GM19099 (cell line): Measurements from ENCODE around the gene PHF11.

Source experiments
- POLR2A ChIP-seq: IDR thresholded peaks from 3 replicates; pipeline ENCODE4 v1.6.1; 2011; ENCODE audit warnings: low read depth; ENCODE audit not compliant: insufficient read length; ENCODE audit errors: extremely low read depth

The PHF11 gene

DNA sequence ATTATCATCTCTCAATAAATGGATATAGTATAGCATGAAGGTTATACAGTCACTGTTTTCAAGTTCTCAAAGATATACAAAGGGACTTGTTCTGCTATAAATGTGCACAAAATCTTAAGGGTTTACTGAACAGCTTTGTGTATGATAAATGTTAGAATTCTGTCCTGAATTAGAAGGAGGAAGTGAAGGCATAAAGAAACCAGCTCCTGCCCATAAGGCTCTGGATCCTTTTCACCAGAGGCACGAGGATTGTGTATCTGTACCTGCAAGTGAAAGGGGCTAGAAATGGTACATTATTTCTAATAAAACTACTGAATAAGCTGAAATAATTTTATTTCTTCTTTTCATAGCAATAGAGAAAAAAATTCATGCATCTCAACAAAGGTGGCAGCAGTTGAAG is 32.4 kb downstream of the PHF11 start:
- no peak for TF ChIP-seq POLR2A

DNA sequence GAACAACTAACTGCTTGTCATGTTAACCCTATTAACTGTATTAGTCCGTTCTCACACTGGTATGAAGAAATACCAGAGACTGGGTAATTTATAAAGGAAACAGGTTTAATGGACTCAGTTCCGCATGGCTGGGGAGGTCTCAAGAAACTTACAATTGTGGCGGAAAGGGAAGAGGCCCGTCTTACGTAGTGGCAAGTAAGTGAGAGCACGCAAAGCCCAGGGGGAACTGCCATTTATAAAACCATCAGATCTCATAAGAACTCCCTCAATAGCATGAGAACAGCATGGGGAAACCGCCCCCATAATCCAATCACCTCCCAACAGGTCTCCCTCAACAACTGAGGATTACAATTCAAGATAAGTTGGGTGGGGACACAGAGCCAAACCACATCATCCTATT is 34.7 kb downstream of the PHF11 start:
- no peak for TF ChIP-seq POLR2A

DNA sequence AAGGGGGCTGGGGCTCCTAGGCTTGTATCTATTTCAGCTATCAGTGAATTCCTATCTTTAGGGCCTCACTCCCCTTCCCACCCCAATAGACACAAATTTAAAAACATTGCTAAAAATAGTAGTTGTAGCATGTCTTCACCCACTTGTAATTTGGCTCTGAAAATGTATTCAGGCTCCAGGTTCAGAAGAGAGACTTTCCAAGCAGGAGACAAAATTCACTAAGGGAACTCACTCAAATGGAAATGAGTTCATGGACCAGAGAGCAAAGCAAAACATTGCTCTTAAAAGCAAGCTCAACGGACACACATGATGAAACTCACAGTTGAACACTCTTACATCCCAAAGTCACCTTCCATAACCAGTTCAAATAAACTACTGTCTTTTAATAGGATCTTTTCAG is 36.8 kb downstream of the PHF11 start:
- TF ChIP-seq POLR2A = no peak

DNA sequence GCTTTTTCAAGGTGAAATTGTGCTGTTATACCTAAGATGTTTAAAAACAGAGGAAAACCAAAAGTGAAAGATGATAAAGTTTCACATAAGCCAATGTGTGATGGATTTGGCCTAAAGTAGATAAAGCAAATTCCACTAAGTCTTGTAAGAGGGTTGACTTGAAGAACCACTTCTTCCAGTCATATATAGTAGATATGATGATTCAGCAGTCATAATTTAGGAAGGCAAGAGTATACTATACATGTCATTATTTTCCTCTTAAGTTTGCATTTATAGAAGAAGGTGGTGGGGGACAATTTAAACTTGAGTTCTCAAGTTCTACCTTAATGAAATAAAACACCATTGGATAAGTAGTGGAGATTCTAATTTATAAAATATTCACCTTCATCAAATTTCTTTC is 37.3 kb downstream of the PHF11 start:
- no peak for TF ChIP-seq POLR2A

DNA sequence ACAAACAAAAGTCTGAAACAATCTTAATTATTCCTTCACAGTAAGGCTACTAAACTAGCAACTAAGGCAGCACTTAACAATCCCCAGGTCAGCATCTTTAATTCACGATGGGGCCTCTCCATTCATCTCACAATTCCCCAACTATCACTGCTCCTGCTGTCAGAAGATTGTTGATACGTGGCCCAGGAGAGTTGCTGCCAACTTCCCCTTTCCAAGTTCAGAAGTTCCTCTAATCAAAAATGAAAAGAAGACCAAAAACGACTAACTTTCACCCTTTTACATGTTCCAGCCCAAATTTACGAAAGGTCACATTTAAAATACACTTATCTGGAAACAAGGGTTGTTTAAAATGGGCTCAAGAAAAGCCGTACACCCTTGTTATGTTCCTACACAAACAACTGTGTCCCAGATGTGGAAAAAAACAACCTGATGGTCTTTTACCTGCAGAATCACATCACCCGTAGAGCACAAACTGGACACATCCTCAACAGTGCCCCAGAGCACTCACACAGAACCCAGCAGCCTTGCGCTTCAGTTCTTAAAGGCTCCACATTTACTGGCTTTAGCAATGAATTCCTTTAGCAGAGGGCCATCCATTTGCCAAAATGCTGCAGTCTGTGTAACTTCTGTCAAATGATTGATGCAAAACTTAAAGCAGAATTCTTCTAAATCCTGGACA is 38.0 kb downstream of the PHF11 start:
- TF ChIP-seq POLR2A = no peak

DNA sequence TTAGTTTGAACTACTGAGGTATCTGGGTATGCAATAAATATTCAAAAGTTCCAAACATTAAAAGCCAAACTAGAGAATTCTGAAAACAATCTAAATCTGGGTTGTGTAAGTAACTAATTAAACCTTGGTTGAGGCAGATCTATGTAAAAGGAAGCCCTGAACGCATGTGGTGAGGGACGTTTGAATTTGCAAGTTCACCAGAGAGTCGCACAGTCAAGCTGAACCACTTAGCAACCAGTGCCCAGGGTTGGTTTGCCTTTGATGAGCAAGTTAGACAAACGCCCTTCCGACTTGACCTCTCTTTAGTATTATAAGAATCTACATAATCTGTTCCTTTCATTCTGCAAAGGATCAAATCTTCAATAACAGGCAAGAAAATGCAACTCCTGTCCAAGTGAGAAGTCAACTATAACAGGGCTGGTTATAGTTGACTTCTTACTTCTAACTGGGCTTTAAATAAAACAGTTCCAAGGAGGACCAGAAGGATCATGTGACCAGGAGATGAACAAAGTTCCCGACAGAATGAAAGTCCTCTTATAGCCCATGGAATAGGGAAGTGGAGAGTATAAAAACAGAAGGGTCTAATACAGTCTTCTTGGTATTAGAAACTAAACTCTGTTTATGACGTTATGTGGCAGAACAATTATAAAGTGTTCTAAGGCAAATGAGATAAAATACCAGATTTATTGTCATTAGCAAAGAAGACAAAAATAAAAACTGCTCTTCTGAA is 40.6 kb downstream of the PHF11 start:
- TF ChIP-seq POLR2A = no peak

DNA sequence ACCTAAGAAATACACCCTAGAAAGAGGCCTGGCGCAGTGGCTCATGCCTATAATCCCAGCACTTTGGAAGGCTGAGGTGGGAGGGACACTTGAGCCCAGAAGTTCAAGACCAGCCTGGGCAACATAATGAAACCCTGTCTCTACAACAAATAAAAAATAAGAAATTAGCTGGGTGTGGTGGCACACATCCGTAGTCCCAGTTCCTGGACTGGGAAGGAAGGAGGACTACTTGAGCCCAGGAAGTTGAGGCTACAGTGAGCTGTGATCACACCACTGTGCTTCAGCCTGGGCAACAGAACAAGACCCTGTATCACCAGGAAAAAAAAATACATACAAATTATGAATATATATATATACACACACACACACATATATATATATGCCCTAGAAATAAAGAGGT is 42.7 kb downstream of the PHF11 start:
- no peak for TF ChIP-seq POLR2A

DNA sequence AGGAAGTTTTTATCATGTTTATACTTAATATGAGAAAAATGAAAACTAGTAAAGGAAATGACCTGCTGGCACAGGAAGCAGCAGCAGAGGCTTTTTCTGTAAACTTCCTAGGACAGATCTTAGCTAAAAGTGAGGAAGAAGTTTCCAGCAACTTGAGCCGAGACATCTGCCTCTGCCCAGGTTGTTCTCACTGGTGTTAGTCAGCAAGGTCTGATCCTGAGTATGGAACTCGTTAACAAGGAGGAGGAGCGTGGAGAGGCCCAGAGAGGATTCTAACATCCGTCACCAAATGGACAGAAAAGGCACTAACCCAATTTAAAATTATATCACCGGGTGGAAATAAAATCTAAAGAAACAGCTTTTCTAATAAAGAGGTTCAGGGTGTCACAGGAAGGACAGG is 43.6 kb downstream of the PHF11 start:
- TF ChIP-seq POLR2A = no peak

DNA sequence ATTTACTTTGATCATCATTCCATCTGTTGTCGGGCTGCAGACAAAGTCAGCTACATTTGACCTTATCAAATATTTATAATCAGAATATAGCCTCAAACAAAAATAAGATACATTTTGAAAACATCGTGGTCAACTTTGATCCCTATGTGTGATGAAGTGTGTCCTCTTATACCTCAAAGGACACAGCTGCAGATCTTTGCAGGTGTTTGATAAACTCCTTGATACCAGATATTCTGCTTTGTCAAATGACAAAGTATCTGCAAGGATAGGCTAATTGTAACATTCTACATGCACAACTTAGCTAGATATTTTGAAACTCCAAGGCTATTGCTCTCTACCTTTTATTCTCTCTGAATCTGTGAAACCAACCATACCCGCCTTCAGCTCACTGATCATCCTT is 44.0 kb downstream of the PHF11 start:
- TF ChIP-seq POLR2A = no peak

DNA sequence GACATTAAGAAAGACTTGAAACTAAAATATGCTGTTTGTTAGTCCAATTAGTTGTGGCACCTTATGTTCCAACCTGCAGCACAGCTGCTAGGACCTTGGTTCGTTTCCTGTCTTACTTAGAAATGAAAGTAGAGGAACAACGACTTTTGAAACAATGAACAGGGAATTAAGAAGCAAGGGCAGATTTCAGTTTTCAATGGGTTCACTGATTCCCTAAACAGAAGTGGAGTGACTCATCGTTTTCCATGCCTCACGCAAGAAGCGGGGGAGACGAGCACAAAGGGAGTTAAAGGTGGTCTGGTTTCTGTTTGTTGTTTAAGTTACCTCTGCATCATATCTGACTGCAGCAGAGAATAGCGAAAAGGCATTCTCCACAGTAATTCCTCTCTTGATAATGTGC is 44.8 kb downstream of the PHF11 start:
- no peak for TF ChIP-seq POLR2A

DNA sequence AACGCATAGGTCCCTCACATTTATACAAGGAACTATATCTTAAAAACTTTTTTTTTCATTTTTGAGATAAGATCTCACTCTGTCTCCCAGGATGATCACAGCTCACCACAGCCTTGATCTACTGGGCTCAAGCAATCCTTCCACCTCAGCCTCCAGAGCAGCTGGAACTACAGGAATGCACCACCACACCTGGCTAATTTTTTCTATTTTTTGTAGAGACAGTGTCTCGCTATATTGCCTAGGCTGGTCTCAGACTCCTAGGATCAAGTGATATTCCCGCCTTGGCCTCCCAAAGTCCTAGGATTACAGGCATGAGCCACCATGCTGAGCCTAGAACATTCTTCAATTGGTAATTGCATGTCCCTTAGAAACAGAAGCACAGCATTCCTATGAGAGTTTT is 47.9 kb downstream of the PHF11 start:
- no peak for TF ChIP-seq POLR2A

DNA sequence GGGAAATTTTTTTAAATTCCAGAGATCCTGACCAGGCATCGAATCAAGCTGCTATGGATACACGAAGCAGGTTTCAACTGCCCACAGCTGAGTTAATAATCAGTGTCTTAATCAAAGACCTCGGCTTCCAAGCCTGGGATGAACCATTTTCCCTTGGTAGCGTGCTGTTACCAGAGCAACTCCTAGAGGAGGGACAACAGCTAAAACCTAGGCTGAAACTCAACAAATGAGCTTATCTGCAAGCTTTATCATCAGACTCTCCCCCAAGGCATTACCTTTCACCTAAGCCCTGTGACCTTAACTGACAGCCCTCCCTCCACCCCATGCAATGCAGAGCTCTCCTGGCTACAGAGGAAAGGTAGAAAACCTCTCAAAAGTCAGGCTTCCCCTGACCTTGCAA is 49.9 kb downstream of the PHF11 start:
- TF ChIP-seq POLR2A = no peak

DNA sequence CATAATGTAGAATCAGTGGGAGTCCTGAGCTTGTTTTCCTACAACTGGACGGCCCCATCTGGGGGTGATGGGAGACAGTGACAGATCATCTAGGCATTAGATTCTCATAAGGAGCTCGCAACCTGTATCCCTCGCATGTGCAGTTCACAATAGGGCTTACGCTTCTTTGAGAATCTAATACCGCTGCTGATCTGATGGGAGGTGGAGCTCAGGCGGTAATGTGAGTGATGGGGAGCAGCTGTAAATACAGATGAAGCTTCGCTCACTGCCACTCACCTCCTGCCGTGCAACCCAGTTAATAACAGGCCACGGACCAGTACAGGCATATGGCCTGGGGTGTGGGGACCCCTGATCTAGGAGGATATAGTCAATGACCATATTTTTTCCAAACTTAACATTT is 50.8 kb downstream of the PHF11 start:
- no peak for TF ChIP-seq POLR2A

DNA sequence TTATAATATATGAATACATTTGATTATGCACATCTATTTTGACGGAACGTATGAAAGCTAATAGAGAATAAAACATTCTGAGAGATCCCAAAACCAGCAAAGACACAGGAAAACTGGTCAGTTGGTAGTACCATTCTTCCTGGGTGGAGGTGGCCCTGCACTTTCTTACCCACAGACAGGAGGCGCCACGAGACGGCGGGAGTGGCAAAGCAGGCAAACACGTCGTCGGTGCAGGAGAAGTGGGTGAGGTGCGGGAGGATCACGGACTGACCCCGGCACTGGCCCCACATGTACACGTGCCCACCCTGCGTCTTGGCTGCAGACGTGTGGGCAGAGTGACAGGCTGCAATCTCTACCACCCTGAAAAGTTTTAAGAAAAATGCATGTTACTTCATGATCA is 53.5 kb downstream of the PHF11 start:
- no peak for TF ChIP-seq POLR2A

DNA sequence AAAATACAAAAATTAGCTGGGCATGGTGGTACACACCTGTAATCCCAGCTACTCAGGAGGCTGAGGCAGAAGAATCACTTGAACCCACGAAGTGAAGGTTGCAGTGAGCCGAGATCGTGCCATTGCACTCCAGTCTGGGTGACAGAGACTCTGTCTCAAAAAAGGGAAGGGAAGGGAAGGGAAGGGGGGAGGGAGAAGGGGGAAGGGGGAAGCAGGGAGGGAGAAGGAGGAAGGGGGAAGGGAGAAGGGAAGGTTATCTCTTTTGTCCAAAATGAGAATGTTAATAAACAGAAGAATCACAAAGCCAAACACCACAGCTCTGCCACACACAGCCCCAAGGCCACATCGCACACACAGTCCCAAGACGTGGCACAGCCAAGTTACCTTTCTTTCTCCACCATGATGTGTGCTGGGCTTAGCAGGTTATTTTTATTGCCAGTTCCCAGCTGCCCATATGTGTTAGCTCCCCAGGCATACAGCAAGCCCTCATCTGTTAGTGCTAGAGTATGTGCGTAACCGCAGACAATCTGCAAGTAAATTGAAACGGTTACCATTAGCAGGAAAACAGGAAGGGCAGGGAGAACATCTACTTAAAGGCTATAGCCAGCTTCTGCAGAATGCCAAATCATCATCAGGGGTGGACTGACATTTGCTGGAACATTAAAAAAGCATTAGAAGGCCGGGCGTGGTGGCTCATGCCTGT is 55.3 kb downstream of the PHF11 start:
- TF ChIP-seq POLR2A = no peak

DNA sequence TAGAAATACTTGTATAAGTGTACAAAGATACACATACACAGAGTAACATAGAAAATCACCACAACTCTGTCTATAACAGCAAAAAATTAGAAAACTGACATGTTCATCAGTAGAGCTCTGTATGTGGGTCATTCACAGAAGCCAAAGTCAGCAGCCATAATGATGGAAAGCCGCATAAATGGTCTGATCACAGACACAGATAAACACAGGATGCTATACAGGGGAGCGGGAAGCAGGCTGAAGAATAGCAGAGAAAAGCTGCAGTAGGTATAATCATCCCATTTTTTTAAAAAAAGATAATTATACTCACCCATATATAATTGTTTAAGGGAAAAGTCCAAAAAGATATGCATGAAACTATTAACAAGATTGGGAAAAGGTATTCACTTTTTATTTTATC is 58.1 kb downstream of the PHF11 start:
- TF ChIP-seq POLR2A = no peak
